HG03139 (cell line): ENCODE results near the gene KRTAP19-7.

Source experiments
- ATAC-seq: cut with Tn5 transposase; IDR thresholded peaks from one replicate; pipeline ENCODE4 v1.9.1; 2021; ENCODE audit not compliant: unreplicated experiment

KRTAP19-7 gene

GRCh38 chr21:30561264-30561895 lies at the start of gene KRTAP19-7:
KRTAP19-7 (minus strand) TSS chr21:30561314; CDS start chr21:30561289, 25 bp downstream.
- ATAC-seq, result no peak

GRCh38 chr21:30605968-30606367 lies 44.9 kb upstream of the KRTAP19-7 start:
- no peak for ATAC-seq

- no peak for ATAC-seq
Measured at GRCh38 chr21:30600787-30601186, 39.7 kb upstream of the KRTAP19-7 start, which contains the start of gene KRTAP22-1. KRTAP22-1 (plus strand) TSS chr21:30601087.

- no peak for ATAC-seq
Measured at GRCh38 chr21:30598802-30599201, 37.7 kb upstream of the KRTAP19-7 start, which contains the start of gene KRTAP6-2. KRTAP6-2 (minus strand) TSS chr21:30598902; CDS start chr21:30598874, 28 bp downstream.

- ATAC-seq, result no peak
Measured at GRCh38 chr21:30592140-30592539, 31.0 kb upstream of the KRTAP19-7 start, which contains the start of gene KRTAP6-3. KRTAP6-3 (plus strand) TSS chr21:30592440; CDS start chr21:30592446, 6 bp downstream.

- ATAC-seq, result no peak
Measured at GRCh38 chr21:30590297-30590696, 29.2 kb upstream of the KRTAP19-7 start, which contains the start of gene KRTAP22-2. KRTAP22-2 (minus strand) TSS chr21:30590397.

GRCh38 chr21:30582870-30583269 lies 21.8 kb upstream of the KRTAP19-7 start:
- no peak for ATAC-seq

- ATAC-seq, result no peak
Measured at GRCh38 chr21:30580132-30580531, 19.0 kb upstream of the KRTAP19-7 start.

GRCh38 chr21:30579346-30579745 lies 18.2 kb upstream of the KRTAP19-7 start:
- no peak for ATAC-seq

- no peak for ATAC-seq
Measured at GRCh38 chr21:30577766-30578165, 16.7 kb upstream of the KRTAP19-7 start.

GRCh38 chr21:30567617-30568016 lies 6.5 kb upstream of the KRTAP19-7 start:
- ATAC-seq, result no peak

- no peak for ATAC-seq
Measured at GRCh38 chr21:30563630-30564029, 2.5 kb upstream of the KRTAP19-7 start.

GRCh38 chr21:30563072-30563471 lies 2.0 kb upstream of the KRTAP19-7 start:
- no peak for ATAC-seq

- no peak for ATAC-seq
Measured at GRCh38 chr21:30561957-30562356, 843 bp upstream of the KRTAP19-7 start.

GRCh38 chr21:30555095-30555494 lies 6.0 kb downstream of the KRTAP19-7 start:
- no peak for ATAC-seq

GRCh38 chr21:30552782-30553181 lies 8.3 kb downstream of the KRTAP19-7 start:
- no peak for ATAC-seq

GRCh38 chr21:30541764-30542163 lies 19.4 kb downstream of the KRTAP19-7 start, which contains the start of gene KRTAP19-6:
KRTAP19-6 (minus strand) TSS chr21:30541864; CDS start chr21:30541833, 31 bp downstream.
- no peak for ATAC-seq

GRCh38 chr21:30518876-30519275 lies 42.2 kb downstream of the KRTAP19-7 start:
- ATAC-seq, result no peak

GRCh38 chr21:30515681-30516080 lies 45.4 kb downstream of the KRTAP19-7 start:
- ATAC-seq, result no peak
